Measurements from ENCODE around the gene PRKN.

Gene PRKN

GRCh38 chr6:161694995-161695394, 1032.6 kb downstream of the PRKN start:
- DNase-seq (ENCODE audit: extremely low read depth, low read depth): peak; percentile 7
- peak; percentile 56 for TF ChIP-seq CTCF (IDR thresholded peaks at IDR 0.05; ENCODE audit: low read depth, low read length)

- no peak for DNase-seq (ENCODE audit: extremely low read depth, low read depth)
- no peak for TF ChIP-seq CTCF (IDR thresholded peaks at IDR 0.05; ENCODE audit: low read depth, low read length)
These were observed 1040.9 kb downstream of the PRKN start for GRCh38 chr6:161686655-161687054.

GRCh38 chr6:161684731-161685475, 1042.7 kb downstream of the PRKN start:
- DNase-seq (ENCODE audit: extremely low read depth, low read depth): no peak
- no peak for TF ChIP-seq CTCF (IDR thresholded peaks at IDR 0.05; ENCODE audit: low read depth, low read length)

- DNase-seq (ENCODE audit: extremely low read depth, low read depth): no peak
These were observed 1044.2 kb downstream of the PRKN start for GRCh38 chr6:161683400-161683799.

GRCh38 chr6:161682982-161683381, 1044.6 kb downstream of the PRKN start:
- no peak for TF ChIP-seq CTCF (IDR thresholded peaks at IDR 0.05; ENCODE audit: low read depth, low read length)
- no peak for DNase-seq (ENCODE audit: extremely low read depth, low read depth)

More at GRCh38 chr6:161683400-161683799, 1044.2 kb downstream of the PRKN start:
- TF ChIP-seq CTCF (IDR thresholded peaks at IDR 0.05; ENCODE audit: low read depth, low read length): no peak

GRCh38 chr6:161679980-161680538, 1047.5 kb downstream of the PRKN start:
- TF ChIP-seq CTCF (IDR thresholded peaks at IDR 0.05; ENCODE audit: low read depth, low read length): no peak
- no peak for DNase-seq (ENCODE audit: extremely low read depth, low read depth)

- TF ChIP-seq CTCF (IDR thresholded peaks at IDR 0.05; ENCODE audit: low read depth, low read length): no peak
- no peak for DNase-seq (ENCODE audit: extremely low read depth, low read depth)
These were observed 1050.4 kb downstream of the PRKN start for GRCh38 chr6:161677188-161677587.

Measured in AG09319 (cell line).